IgD-negative memory B cell (primary cell): ENCODE data around the gene GID8. TPM values are rescaled to one million over a fixed set of nuclear protein-coding genes. Genes with fewer than 3 reads are reported as not detected.

Source experiments
- H3K27ac Mint-ChIP-seq, 3 donors: one replicate each; pipeline ENCODE4 v1.8.0; 2020 to 2022; ENCODE audit warnings: mild to moderate bottlenecking in 3 of 3, mixed read lengths in 3 of 3, moderate library complexity in 1 of 3
- H3K27me3 Mint-ChIP-seq: one replicate; pipeline ENCODE4 v1.8.0; 2021; ENCODE audit warnings: mixed read lengths
- H3K36me3 Mint-ChIP-seq: one replicate; pipeline ENCODE4 v1.8.0; 2020; ENCODE audit warnings: mild to moderate bottlenecking, mixed read lengths
- H3K4me1 Mint-ChIP-seq, 3 donors: one replicate each; pipeline ENCODE4 v1.8.0; 2020 to 2022; ENCODE audit warnings: mixed read lengths in 3 of 3, mild to moderate bottlenecking in 1 of 3
- H3K4me3 Mint-ChIP-seq, 4 donors: one replicate each; pipeline ENCODE4 v1.8.0; 2020 to 2022; ENCODE audit warnings: mild to moderate bottlenecking in 4 of 4, mixed read lengths in 4 of 4, moderate library complexity in 3 of 4
- H3K9me3 Mint-ChIP-seq, 3 donors: one replicate each; pipeline ENCODE4 v1.8.0; 2020 to 2021; ENCODE audit warnings: mixed read lengths in 3 of 3, mild to moderate bottlenecking in 1 of 3
- polyA plus RNA-seq: library from polyadenylated mRNA; unstranded; fragments of 300-500 nt; fragmentation: Illumina TruSeq; gene quantifications from one replicate; pipeline ENCODE4 v1.2.3, GENCODE V29; 2021

GID8 gene
- polyA plus RNA-seq, 1 donor from 2014 or later: 12.1 TPM

- Mint-ChIP-seq H3K36me3 (no peaks in the 10 kb centered on the region), H3K4me1 (peaks cover 2 to 6% (median 3%) of the 10 kb centered on the region in 3 donors), H3K27ac (no peak overlapping the region), H3K27me3 (peaks cover 18% of the 10 kb centered on the region), H3K9me3 (peaks cover 0 to 2% (median 0%) of the 10 kb centered on the region in 3 donors), H3K4me3 (no peak overlapping the region)
Measured at GRCh38 chr20:62993856-62994494, 56.0 kb downstream of the GID8 start.

- no peak overlapping the region for H3K4me3 Mint-ChIP-seq
- no peaks in the 10 kb centered on the region for H3K36me3 Mint-ChIP-seq
- H3K27ac Mint-ChIP-seq: no peak overlapping the region
- no peaks in the 10 kb centered on the region for H3K4me1 Mint-ChIP-seq
- H3K27me3 Mint-ChIP-seq: peaks cover 17% of the 10 kb centered on the region
- peaks cover 0 to 2% (median 0%) of the 10 kb centered on the region in 3 donors for H3K9me3 Mint-ChIP-seq
Measured at GRCh38 chr20:62994869-62995281, 56.9 kb downstream of the GID8 start.

DNA sequence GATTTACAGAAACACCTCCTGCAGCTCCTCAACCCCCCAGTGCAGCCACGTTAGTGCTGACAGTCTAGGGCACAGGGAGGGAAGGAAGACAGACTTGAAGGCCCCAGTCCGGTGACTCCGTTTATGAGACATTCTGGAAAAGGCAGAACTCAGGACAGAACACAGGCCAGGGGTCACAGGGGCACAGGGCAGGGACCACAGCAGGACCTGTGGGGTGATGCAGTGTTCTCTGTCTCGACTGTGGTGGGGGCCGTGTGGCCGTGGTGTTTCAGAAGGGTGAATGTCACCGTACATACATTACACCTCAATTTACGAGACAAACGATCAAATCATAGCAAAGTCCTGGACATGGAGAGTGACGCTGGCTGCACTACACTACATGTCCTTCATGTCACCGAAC lies 57.5 kb downstream of the GID8 start:
- Mint-ChIP-seq H3K27me3 (peaks cover 22% of the 10 kb centered on the region), H3K4me1 (no peaks in the 10 kb centered on the region), H3K27ac (no peak overlapping the region), H3K4me3 (no peak overlapping the region), H3K9me3 (peaks cover 0 to 2% (median 0%) of the 10 kb centered on the region in 3 donors), H3K36me3 (no peaks in the 10 kb centered on the region)

- Mint-ChIP-seq H3K36me3 (no peaks in the 10 kb centered on the region), H3K4me1 (no peaks in the 10 kb centered on the region), H3K27ac (no peak overlapping the region), H3K4me3 (no peak overlapping the region), H3K27me3 (peaks cover 25% of the 10 kb centered on the region), H3K9me3 (peaks cover 0 to 2% (median 0%) of the 10 kb centered on the region in 3 donors)
Measured at GRCh38 chr20:62995898-62996595, 58.1 kb downstream of the GID8 start.

DNA sequence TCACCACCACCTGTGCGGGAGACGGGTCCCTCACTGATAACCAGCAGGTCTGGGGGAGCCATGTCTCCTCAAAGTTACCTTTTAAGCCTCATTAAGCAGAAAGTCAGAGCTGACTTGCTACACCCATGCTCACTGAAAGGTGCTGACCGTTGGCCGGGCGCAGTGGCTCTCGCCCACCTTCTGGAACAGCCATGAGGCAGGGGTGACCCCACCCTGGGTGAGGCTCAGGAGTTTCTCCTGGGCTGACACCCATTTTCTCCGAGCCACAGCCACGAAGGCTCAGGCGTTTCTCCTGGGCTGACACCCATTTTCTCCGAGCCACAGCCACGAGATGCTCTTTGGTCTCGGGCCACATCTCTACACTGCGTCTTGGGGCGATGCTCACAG lies 58.6 kb downstream of the GID8 start:
- peaks cover 26% of the 10 kb centered on the region for H3K27me3 Mint-ChIP-seq
- no peaks in the 10 kb centered on the region for H3K36me3 Mint-ChIP-seq
- H3K27ac Mint-ChIP-seq: no peak overlapping the region
- H3K4me3 Mint-ChIP-seq: no peak overlapping the region
- no peaks in the 10 kb centered on the region for H3K4me1 Mint-ChIP-seq
- peaks cover 0 to 2% (median 0%) of the 10 kb centered on the region in 3 donors for H3K9me3 Mint-ChIP-seq

DNA sequence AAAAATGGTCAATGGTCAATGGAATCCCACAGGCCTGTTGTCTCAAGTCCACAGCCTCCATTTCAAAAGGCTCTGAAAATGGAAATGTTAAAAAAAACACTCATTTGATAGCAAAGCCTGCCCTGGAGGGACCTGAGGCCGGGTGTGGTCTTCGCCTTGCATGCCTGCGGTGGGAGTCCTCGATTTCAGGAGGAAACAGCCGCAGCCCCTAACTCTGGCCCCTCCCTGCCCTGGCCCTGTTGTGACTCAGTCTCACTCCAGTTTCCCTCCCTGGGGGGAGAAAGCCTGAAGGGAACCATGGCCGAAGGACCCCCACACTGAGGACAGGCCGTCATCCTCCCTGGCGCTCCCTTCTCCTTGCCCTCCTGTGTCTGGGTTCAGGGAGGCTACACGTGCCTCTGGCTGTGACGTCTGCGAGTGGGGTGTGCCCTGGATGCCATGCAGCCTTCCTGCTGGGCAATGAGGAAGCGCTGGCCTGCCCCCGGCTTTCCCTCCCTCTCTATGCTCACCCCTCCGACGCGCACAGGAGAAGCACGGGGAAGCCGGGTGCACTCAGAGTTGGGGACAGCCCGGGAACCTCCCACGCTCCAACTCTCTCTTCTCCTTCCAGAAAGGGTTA lies 59.6 kb downstream of the GID8 start:
- H3K9me3 Mint-ChIP-seq: peaks cover 0 to 2% (median 0%) of the 10 kb centered on the region in 3 donors
- H3K4me3 Mint-ChIP-seq: no peak overlapping the region
- H3K27me3 Mint-ChIP-seq: peaks cover 28% of the 10 kb centered on the region
- H3K27ac Mint-ChIP-seq: no peak overlapping the region
- H3K36me3 Mint-ChIP-seq: no peaks in the 10 kb centered on the region
- no peaks in the 10 kb centered on the region for H3K4me1 Mint-ChIP-seq

Other genes starting within 250 kb of the GID8 start
- not detected for gene NTSR1, start 229.3 kb upstream of the GID8 start, polyA plus RNA-seq
- 8.3 TPM for gene MRGBP, start 141.7 kb upstream of the GID8 start, polyA plus RNA-seq
- 79.6 TPM for gene OGFR, start 133.3 kb upstream of the GID8 start, polyA plus RNA-seq
- 11.9 TPM for gene COL9A3, start 121.1 kb upstream of the GID8 start, polyA plus RNA-seq
- gene TCFL5, start 76.3 kb upstream of the GID8 start, polyA plus RNA-seq: 1.2 TPM
- gene DIDO1, start 11.6 kb upstream of the GID8 start, polyA plus RNA-seq: 42.8 TPM
- gene SLC17A9, start 14.6 kb downstream of the GID8 start, polyA plus RNA-seq: 4.1 TPM
- not detected for gene BHLHE23, start 68.8 kb downstream of the GID8 start, polyA plus RNA-seq